BJ (cell line): ENCODE measurements around the gene SPTA1. TPM values are rescaled to one million over a fixed set of nuclear protein-coding genes. Genes with fewer than 3 reads are reported as not detected.

Source experiments
- CTCF ChIA-PET: fragments of 350-600 bp; formaldehyde crosslinking; extraction: SDS; loops from one replicate; lab custom pipeline; 2021; ENCODE audit warnings: antibody characterized with exemption, inconsistent platforms; lab: Yijun Ruan, JAX
- POLR2A ChIA-PET: fragments of 300-600 bp; sonication (Branson Sonifier 250); formaldehyde crosslinking; extraction: SDS; loops from one replicate; lab custom pipeline; 2021; ENCODE audit warnings: antibody characterized with exemption; lab: Charles Lee
- DNase-seq: peaks from one replicate; pipeline ENCODE4 v3.0.0-alpha.2; 2011; ENCODE audit warnings: low read depth
- H3K27me3 ChIP-seq: 2 replicates; pipeline ENCODE4 v1.6.0; 2011; ENCODE audit warnings: low read length; ENCODE audit not compliant: control insufficient read depth, insufficient read depth
- H3K36me3 ChIP-seq: 2 replicates; pipeline ENCODE4 v1.5.1; 2011; ENCODE audit warnings: low read length; ENCODE audit not compliant: control insufficient read depth, insufficient read depth
- H3K4me3 ChIP-seq: 2 replicates; pipeline ENCODE4 v1.5.1; 2011; ENCODE audit warnings: low read depth, mild to moderate bottlenecking, control low read depth, low read length
- polyA plus RNA-seq: library from polyadenylated mRNA; depleted of rRNA; stranded (reverse); fragments of >200 nt; gene quantifications from 2 replicates; pipeline ENCODE4 v1.2.3, GENCODE V29; 2011
- TF ChIP-seq, protein P1 (sequence below): IDR thresholded peaks from 2 replicates; pipeline ENCODE4 v1.5.1; 2011; ENCODE audit warnings: low read depth, mild to moderate bottlenecking, control low read depth, inconsistent platforms, low read length, moderate library complexity; ENCODE audit not compliant: insufficient read depth

Gene SPTA1
- polyA plus RNA-seq, 1 experiment, result not detected

DNA sequence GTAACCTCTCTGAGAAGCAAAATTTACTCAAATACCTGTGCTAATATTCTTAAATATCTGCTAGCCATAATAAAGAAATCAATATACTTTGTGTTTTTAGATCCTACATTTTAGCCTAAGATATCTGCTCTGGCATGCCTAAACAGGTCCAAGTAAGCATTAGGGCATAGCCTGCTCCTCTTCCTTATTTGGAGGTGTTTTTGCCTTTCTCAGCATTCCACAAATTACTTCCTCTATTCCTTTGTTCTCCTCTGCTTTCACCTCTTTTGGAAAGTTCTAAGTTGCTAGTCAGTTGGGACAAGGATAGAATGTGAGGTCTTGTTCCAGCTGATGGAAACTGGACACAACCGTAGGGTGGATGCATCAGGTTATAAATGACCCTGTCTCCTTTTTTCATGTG is 99.6 kb downstream of the SPTA1 start:
- no peak for DNase-seq
- Histone ChIP-seq H3K36me3 (no peaks in the 10 kb centered on the region), H3K27me3 (no peaks in the 10 kb centered on the region), H3K4me3 (no peak overlapping the region)
- TF ChIP-seq, protein P1, sequence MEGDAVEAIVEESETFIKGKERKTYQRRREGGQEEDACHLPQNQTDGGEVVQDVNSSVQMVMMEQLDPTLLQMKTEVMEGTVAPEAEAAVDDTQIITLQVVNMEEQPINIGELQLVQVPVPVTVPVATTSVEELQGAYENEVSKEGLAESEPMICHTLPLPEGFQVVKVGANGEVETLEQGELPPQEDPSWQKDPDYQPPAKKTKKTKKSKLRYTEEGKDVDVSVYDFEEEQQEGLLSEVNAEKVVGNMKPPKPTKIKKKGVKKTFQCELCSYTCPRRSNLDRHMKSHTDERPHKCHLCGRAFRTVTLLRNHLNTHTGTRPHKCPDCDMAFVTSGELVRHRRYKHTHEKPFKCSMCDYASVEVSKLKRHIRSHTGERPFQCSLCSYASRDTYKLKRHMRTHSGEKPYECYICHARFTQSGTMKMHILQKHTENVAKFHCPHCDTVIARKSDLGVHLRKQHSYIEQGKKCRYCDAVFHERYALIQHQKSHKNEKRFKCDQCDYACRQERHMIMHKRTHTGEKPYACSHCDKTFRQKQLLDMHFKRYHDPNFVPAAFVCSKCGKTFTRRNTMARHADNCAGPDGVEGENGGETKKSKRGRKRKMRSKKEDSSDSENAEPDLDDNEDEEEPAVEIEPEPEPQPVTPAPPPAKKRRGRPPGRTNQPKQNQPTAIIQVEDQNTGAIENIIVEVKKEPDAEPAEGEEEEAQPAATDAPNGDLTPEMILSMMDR, result no peak
- CTCF ChIA-PET, result no interaction called here
- POLR2A ChIA-PET, result no interaction called here

DNA sequence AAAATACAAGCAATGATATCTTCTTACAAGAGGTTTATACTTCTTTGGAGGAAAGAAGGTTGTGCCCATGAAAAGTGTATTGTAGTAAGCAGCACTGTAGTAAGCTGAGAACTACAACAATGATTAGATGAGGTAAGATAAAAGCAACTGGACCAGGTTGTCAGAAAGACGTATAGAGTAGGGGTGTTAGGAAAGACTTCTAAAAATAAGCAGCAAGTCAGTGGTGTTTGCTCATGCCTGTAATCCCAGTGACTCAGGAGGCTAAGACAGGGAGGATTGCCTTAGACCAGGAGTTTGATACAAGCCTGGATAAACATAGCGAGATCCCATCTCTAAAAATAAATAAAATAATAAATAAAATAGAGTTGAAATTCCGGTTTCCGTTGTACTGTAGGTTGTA is 102.6 kb downstream of the SPTA1 start:
- ChIA-PET POLR2A (no interaction called here), CTCF (no interaction called here)
- TF ChIP-seq, protein P1, result no peak
- Histone ChIP-seq H3K27me3 (no peaks in the 10 kb centered on the region), H3K4me3 (no peak overlapping the region), H3K36me3 (no peaks in the 10 kb centered on the region)
- no peak for DNase-seq

GRCh38 chr1:158579733-158580132 is 106.8 kb downstream of the SPTA1 start, which contains the start of gene OR10X1:
OR10X1 (minus strand) TSS chr1:158579899; CDS start chr1:158579899, 0 bp downstream.
- H3K4me3 ChIP-seq, result no peak within 1 kb of the TSS
- CTCF ChIA-PET, result interaction anchor here (0.9 kb wide), 1 partner anchor 17 kb away, joined by 3 read pairs; no protein-coding TSS in a partner anchor
- H3K36me3 ChIP-seq, result no peaks in the 10 kb centered on the region
- POLR2A ChIA-PET, result no interaction called here
- DNase-seq, result no peak
- H3K27me3 ChIP-seq, result no peaks in the 10 kb centered on the region
- TF ChIP-seq, protein P1, result no peak

DNA sequence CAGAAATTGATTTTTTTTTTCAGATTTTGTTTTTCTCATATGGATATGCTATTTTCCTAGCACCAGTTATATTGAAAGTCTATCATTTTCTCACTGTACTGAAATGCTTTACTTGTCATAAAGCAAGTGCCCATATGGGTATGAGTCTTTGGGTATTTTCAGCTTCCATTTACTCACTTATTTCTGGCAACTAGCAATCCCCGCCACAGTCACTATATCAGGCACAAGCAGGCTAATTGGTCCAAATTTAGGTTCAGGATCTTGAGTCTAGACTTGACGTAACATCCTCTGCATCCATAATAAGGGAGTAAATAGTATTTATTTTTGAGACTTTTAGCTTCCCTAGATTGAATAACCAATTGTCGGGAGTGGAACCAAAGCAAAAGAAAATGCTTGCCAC is 109.0 kb downstream of the SPTA1 start:
- Histone ChIP-seq H3K27me3 (no peaks in the 10 kb centered on the region), H3K4me3 (no peak overlapping the region), H3K36me3 (no peaks in the 10 kb centered on the region)
- ChIA-PET POLR2A (no interaction called here), CTCF (no interaction called here)
- no peak for DNase-seq
- TF ChIP-seq, protein P1, result no peak

DNA sequence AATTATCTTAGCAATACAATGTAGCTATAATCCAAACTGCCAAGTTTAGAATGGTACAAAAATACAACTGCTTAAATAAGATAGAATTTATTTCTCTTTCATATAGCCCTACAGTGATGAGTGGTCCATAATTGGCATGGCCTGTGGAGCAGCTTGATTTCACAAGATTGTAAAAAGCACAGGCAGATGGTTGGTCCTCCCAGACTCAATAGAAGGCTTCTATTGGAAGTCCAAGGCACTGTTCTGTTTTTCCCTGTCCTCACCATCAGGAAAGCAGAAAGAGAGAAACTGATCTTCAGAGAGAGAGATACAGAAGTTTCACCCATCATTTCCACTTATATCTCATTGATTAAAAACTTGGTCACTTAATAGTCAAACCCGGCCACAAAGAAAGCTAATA is 114.3 kb downstream of the SPTA1 start:
- Histone ChIP-seq H3K27me3 (no peaks in the 10 kb centered on the region), H3K36me3 (no peaks in the 10 kb centered on the region), H3K4me3 (no peak overlapping the region)
- CTCF ChIA-PET, result no interaction called here
- POLR2A ChIA-PET, result no interaction called here
- no peak for DNase-seq
- TF ChIP-seq, protein P1, result no peak
